HG03139 (cell line): ENCODE measurements around the gene CCDC102A.

ENCODE experiments used
- ATAC-seq: cut with Tn5 transposase; IDR thresholded peaks from one replicate; pipeline ENCODE4 v1.9.1; 2021; ENCODE audit not compliant: unreplicated experiment

The CCDC102A gene

DNA sequence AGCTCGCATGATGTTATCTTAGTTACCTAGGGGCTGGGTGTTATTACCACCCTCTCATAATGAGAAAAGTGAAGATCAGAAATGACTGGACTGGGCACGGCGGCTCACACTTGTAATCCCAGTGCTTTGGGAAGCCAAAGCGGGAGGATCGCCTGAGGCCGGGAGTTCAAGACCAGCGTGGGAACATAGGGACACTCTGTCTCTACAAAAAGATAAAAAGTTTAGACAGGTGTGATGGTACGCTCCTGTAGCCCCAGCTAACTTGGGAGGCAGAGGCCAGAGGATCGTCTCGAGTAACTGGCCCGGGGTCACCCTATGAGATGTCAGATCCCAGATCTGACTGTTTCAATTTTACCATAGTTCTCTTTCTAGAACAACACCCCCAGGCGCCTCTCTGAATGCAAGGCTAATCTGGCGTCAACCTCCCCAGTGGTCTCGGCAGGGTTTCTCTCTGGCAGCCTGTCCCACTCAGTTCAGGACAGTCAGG is 1.9 kb upstream of the CCDC102A start:
- no peak for ATAC-seq

DNA sequence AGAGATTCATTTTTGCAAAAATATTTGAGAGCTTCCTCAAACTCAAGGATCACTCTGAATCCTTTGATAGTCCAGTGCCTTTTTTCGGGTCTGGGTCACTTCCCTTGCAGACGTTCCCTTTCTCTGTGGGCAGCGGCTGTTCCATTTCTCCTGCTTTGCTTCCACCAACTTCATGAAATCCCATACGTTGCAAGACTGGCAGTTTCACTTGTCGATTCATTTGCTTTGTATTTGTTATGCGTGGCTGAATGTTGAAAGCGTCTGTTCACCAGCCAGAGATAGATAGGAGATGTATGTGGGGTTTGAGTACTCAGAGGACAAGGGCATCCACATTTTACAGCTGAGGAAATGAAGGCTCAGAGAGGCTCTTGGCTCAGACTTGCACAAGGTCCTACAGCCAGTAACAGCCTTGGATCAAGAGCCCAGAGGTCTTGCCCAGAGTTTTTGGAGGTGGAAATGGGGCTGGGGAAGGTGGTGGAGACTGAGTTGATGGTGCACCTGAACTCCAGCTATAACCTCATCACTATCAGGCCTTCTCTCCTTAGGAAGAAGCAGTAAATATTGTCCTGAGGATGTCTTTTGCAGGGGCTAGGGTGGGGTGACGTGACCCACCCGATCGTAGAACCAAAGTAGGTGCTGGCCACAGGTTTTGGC is 1.3 kb upstream of the CCDC102A start:
- ATAC-seq = no peak

DNA sequence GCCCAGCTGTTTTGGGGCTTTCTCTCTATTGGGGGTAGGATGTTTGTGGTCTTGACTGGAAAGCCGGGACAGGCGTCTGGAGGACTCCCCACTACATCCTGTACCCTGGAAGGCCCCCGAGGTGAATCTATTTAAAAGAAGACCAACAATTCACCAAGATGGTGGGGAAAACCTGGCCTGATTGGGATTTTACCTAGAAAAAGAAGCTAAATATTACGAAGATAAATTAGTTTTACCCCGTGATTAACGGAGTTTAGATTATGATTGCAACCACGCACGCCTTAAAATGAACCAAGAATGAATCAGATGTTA is 779 bp upstream of the CCDC102A start:
- ATAC-seq = no peak

DNA sequence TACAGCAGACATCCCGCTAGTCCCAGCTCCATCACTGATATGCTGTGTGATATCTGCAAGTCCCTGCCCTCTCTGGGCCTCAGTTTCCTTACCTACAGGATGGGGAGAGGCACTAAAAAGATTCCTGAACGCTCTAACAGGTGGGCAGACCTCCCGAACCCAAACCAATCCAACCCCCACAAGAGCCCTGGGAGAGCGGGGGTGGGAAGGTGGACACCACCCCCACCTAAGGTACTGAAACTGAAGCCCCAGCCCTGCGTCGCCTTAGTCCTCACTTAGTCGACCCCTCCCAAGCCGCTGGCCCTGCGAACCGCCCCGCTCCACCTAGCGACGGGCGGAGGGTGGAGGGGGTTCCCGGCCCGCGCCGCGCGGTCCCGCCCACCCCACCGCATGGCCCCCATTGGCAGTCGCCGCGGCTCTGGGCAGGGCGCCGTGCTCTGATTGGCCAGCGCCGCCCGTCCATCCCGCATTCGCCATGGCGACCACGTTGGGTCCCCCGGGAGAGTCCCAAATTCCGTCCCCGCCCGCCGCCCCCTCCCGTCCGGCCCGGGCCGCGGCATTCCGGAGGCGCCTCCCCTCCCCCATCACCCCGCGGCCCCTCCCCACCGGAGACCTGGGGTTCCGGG is 578 bp downstream of the CCDC102A start:
- ATAC-seq = peak; percentile 60

DNA sequence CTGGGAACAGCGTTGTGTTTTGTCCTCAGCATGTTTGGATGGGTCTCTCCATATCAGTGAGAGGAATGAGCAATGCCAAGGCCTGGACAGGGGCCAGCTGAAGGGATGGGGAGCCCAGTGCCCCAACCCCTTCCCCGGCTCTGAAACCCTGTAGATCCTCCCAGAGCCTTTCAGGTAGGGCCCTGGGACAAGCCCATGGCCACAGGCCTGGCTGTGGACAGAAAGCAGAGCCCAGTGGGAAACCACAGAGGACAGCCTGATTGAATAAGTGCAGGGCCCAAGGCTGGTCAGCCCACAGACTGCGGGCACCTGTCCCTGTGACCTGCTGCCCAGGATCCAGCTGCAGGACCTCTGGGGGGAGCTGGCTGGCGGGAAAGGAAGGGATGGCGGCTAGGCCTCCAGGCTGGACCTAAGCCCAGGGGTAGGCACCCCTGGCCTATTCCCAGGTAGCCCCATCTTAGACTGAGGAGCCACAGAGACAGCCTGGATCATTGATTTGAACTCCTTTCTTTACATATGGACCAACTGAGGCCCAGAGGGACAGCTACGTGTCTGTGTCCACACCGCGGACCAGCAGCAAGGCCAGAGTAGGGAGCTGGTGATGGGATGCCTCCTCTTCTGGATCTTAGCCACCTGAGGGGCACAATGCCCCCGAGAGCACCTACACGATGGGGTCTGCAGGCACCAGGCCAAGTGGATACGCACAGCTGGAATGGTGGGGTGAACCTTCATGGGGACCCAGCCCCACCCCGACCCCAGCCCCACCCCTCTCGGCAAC is 1.3 kb downstream of the CCDC102A start:
- no peak for ATAC-seq

DNA sequence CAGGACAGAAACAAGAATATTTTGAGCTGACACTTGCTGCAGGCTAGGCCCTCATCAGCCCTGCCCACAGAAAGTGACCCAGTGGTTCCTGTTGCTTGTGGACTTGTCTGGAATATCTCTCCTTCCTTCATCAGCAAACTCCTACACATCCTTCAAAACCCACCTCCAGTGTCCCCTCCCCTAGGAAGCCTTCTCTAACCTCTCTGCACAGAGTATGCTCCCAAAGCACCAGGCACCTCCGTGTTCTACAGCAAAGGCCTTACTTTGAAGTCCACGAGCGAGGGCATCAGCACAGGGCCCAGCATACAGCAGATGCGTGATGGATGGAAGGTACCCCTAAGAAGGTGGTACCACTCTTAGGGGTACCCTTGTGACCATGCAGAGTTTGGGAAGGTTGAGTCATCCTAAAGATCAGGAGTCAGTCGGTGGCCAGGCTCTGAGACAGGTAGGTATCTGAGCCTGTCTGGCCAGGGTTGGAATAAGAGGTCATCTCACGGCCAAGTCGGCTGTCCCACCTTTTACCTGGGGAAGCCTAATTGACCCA is 2.0 kb downstream of the CCDC102A start:
- ATAC-seq = no peak

DNA sequence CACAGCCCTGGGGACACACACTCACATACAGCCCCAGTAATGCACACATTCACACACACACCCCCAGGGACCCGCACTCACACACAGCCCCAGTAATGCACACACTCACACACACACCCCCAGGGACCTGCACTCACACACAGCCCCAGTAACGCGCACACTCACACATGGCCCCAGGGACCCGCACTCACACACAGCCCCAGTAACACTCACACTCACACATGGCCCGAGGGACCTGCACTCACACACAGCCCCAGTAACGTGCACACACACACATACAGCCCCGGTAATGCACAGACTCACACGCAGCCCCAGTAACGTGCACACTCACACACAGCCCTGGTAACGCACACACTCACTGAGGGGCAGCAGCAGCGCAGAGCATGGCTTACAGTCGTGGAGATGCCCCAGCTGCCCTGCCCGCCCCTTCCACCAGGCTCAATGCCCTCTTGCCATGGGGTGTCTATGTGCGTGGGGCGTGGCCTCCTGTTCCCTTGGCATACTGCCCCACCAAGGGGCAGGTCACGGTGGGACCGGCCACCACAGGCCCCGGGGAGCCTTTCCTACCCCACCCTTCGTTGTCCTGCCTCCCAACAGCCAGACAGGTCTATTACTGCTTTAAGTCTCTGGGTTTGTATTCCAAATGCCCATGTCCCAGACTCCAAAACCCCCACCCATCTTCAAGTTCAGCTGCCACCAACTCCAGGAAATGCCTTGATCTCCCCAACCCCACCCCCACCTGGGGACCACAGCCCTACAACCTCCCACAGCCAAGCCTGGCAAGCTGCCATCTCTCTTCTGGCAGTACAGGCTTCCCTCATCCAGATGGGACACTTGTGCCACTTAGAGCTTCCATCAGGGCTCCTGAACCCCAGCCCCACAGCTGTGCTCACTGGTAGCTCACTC is 2.7 kb downstream of the CCDC102A start:
- ATAC-seq = no peak

DNA sequence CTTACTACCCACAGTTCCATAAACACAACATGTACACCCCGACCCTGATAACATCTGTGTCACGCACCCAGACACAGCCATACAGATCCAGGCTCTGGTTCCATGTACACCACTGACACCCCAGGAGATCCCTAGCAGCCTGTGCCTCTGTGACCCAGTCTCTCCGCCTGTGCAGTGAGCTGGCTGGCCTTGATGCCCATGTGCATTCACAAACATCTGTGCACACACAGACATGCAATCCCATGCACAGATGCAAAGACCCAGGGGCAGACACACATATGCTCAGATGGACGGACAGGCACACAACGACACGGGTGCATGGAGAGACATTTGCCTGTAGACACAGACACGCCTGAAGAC is 4.1 kb downstream of the CCDC102A start:
- no peak for ATAC-seq

DNA sequence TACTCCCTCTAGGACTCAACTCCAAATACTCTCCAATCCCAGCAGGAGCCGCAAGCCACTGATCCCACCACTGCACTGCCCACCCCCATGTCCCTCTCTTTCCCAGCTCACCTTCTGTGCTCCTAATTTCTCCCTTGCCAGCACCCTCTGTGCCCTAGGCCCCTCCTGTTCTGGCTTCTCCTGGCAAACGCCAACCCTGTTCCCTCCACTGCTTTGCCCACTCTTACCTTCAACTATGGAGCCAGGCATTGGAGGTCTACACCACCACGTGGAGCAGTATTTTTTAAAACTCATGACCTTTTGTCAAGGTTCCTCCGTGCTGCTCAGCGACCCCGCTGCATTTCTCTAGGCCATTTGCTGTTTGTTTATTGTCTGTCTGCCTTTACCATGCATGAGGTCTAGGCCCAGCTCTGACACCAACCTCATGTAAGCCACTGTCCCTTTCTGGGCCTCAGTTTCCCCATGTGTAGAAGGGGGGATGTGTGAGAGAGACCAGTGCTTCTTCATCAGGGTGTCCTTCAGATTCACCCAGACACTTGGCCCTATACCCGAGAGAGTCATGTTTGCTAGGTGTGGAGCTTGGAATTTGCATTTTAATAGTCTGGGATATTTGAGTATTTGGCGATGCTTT is 4.6 kb downstream of the CCDC102A start:
- ATAC-seq = no peak

DNA sequence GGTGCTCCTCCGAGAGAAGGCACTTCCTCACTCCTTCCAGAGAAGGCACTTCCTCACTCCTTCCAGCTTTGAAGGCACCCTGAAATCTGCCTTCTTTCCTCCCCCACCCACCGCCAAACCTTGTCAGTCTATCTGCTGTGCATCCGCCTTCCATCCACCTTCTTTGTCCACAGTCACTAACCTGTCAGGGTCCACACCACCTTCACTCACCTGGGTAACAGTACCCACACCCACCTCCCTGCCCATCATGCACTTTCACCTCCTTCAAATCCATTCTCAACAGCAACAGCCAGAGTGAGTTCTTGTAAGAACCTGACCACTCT is 5.2 kb downstream of the CCDC102A start:
- ATAC-seq = no peak

DNA sequence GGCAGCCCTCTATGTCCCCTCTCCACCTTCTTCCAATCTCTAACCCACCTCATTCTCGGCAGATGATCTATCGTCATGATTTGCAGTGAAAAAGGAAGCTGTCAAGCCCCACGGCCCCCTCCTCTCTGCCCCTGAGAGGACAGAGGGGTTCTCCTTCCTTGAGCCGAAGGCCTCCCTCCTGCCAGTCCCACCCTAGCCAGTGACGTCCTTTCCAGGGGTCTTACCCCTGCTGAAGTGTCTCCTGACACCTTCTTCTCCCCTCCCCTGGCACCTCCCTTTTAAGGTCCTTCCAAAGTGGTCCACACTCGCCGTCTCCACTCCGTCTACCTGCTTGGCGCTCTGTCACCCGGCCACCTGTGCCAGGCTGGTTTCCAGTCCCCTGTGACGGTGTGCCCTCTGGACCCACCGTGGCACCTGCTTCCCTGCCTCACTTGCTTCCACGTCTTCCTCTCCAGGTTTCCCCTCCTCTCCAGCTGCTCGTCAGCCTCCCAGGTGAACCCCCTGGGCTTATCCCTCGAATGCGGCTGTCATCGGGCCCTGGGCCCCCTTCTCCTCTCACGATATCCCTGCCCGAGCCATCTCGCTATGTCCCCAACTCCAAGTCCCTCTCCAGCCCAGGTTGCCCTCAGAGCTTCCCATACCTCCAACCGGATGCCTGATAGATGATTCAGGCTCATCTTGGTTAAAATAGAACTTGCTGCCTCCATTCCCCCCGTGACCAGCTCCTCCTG is 5.7 kb downstream of the CCDC102A start:
- ATAC-seq = no peak

DNA sequence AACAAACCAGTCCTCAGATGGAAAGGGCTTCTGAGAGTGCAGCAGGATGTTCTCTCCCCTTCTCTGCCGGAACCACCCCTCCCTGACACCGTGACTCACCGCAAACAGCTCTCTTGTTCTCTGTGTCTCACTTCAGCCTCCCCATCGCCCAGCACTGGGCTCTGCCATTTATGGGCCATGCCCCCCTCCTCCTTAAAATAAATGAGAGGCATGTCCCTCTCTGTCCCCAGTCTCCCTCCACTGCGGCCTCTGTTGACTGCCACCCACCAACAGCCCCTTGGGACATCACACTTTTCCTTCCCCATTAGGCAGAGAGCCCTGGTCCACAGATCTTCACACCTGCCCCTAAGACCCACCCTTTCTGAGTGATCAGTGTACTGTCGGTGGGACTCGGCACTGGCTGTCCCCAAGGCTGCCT is 6.3 kb downstream of the CCDC102A start:
- peak; percentile 56 for ATAC-seq

DNA sequence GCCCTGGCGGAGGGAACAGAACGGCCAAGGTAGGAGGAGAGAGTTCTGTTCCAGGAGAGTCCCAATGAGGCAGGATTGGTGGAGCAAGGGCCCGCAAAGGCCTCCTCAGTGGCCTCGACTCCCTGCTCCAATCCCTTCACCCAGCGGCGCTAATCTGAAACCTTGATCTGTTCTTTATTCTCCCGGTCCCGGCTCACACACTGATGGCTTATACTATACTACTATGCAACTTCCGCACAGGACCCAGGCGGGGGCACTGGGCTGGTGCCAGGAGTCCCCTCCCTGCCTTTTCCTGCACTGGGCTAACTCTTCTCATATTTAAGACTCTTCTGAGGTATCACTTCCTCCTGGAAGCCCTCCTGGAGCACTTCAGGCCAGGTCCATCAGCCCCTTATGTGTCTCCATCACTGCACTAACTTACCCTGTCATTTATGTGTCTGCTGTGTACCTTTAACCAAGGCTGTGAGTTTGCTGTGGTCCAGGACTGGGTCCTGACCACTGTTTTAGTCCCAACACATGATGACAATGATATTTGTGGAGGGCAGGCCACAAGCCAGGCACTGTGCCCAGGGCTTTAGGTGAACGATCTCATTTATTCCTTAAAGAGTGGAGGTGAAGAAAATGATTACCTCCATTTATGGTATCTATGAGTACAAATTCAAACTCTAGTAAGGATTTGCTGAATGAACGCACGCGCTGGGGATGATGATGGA is 6.8 kb downstream of the CCDC102A start:
- no peak for ATAC-seq

DNA sequence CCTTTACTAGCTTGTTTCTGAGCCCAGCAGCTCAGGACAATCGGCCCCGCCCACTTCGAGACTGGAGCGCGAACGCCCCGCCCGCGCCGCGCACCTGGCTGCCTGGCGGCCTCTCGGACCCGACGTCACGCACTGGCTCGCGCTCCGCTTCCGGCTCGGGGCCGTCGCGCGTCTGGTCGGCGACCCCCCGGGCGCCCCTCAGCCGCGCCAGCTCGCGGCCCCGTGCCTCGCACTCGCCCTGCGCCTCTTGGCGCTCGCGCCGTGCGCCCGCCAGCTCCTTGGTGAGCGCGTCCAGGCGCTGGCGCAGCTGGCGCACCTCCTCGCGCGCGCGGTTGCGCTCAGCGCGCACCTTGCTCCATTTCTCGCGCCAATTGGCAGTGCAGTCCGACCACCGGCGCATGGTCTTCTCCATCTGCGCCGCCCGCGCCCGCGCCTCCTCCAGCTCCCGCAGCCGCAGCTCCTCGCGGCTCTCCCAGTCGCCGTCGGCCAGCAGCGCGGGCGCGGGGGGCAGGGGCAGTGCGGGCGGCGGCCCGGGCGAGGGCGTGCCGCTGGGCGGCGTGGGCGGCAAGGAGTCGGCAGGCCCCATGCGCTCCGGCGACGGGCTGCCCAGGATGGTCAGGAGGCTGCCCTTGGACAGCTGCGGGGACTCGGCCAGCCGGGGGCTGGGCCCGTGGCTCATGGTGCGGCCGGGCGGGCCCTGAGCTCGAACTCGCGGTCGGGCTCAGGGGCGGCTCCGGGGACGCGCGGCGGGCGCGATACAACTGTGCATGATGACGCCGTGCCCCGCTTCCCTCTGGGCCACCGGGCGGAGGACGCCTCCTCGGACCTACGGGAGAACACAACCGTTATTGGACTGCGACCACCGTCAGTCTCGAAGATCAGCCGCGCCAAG is 7.6 kb downstream of the CCDC102A start:
- ATAC-seq = no peak

DNA sequence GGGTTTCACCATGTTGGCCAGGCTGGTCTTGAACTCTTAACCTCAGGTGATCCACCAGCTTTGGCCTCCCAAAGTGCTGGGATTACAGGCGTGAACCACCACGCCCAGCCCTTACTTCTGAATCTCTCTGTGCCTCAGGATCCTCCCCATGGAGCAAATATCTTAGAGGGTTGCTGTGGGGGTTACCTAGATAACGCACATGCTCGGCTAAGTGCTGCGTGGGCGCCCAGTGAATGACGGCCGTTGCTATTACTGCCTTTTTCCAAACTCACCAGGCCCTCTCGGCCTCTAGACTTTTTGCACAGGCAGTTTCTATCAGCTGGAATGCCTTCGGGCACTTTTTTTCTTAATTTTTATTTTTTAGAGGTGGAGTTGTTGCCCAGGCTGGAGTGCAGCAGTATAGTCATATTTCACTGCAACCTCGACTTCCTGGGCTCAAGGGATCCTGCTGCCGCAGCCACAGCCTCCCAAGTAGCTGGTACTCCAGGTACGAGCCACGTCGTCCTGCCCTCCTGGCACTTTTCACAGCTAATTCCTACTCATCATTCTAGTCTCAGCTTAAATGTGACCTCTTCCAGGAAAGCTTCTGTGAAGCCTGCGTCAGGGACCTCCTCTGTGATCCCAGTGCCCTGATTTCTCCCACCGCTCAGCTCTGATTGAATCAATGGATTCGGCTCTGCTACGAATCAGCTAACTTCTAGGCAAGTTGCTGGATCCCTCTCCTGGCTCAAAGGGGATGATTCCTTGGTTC is 8.6 kb downstream of the CCDC102A start:
- no peak for ATAC-seq

DNA sequence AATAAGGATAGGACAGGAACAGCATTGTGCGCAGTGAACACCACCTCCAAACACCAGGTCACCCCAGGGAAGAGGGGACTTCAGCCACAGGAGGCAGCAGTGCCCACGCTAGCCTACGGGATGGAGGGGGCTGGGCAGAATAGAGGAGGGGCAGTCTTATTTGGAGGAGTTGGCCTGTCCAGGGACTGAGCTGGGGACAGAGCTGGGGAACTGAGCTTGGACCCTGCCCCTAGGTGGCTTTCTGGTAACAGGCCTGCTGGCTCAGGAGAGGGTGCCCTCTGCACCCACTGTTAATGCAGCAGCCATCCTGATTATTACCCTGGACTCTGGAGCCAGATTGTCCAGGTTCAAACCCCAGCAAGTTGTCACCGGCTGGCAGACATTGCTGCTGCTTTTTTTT is 9.3 kb downstream of the CCDC102A start:
- no peak for ATAC-seq

DNA sequence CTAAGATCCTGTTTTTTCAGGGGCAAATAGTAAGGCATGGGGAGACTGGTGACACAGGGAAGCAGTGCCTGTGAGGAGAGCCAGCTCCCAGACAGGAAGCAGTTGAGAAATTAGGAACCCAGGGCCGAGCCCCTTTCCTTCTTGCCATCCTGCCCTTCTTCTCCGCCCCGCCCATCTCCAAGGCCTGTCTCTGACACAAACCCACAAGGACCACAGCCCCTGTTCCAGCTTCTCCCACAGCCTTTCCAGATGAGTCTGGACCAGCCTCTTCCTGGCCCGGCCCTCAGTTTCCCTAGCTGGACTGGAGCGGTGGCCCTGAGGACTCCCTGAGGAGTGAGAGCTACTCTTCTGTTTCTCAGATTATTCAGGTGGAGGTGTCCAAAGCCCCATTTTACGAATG is 9.9 kb downstream of the CCDC102A start:
- no peak for ATAC-seq

DNA sequence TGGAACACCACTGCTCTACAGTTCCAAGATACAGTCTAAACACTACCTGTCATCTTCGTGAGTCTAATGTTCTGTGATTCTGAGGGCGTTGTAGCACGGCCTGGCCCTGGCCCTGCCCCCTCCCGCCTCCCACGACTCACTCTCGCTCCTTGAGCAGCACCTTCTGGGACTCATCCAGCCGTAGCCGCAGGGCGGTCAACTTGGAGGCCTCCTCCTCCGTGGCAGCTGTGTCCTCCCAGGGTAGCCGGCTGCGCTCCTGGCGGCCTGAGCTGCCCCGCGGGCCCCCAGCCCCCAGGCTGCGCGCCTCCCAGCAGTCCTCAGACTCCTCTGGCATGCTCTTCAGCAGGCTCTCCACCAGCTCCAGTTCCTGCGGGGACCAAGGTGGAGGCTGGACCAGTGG is 10.6 kb downstream of the CCDC102A start:
- ATAC-seq = no peak
